Upper lobe of right lung (tissue), 1 donor: ENCODE results near the gene OR5AC2. TPM values are rescaled to one million over a fixed set of nuclear protein-coding genes. Genes with fewer than 3 reads are reported as not detected.

Experiments
- ATAC-seq: fragments of 200-7000 bp; cut with Tn5 transposase; one replicate; pipeline ENCODE4 v1.9.1; 2020; ENCODE audit warnings: mild to moderate bottlenecking, moderate library complexity
- DNase-seq: peaks from one replicate; pipeline ENCODE4 v3.0.0-alpha.2; 2020
- H3K27ac ChIP-seq: fragments of 200-600 bp; one replicate; pipeline ENCODE4 v1.8.0; 2022
- H3K27me3 ChIP-seq: fragments of 200-600 bp; one replicate; pipeline ENCODE4 v1.8.0; 2022; ENCODE audit warnings: mild to moderate bottlenecking
- H3K36me3 ChIP-seq: fragments of 200-600 bp; one replicate; pipeline ENCODE4 v1.8.0; 2022
- H3K4me1 ChIP-seq: fragments of 200-600 bp; one replicate; pipeline ENCODE4 v1.8.0; 2022
- H3K4me3 ChIP-seq: fragments of 200-600 bp; one replicate; pipeline ENCODE4 v1.8.0; 2022; ENCODE audit warnings: mild to moderate bottlenecking
- H3K9me3 ChIP-seq: fragments of 200-600 bp; one replicate; pipeline ENCODE4 v1.8.0; 2022
- CTCF ChIP-seq: fragments of 200-600 bp; IDR thresholded peaks from one replicate; pipeline ENCODE4 v1.8.0; 2022; ENCODE audit warnings: antibody characterized with exemption
- intact Hi-C: fragments of 100-400 bp; cut with DNase I; formaldehyde crosslinking; loops from one replicate; pipeline ENCODE4 v1.11.0; 2022
- total RNA-seq: library from RNA; stranded (reverse); fragmentation: NEBNext Ultra II Directional; extraction: Animal tissue kit (Norgen Biotek cat#: 25700); gene quantifications from one replicate; pipeline ENCODE4 v1.2.1, GENCODE V29; 2021
- donor health status: DM: no; HTN: yes; CAD: no; lungs with severe emphysema.

The OR5AC2 gene
- total RNA-seq, 1 donor from 2014 or later: not detected

DNA sequence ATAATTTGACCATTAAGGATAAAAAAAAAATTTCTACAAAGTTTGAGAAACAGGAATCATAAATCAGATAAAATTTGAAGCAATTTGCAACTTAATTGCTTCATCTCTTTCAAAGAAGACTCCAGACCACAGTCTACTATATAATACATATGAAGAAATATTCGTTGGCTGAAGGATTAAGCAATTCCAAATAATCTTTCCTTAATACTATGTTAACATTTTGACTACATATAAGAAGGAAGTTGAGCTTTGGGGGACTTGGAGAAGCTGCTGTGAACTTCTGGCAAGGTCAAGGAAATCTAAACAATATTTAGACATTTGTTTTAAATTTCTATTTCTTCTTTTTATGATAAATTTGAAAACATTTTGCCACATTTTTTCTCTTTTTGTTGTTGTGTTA lies 38.4 kb upstream of the OR5AC2 start:
- H3K4me1 ChIP-seq: no peaks in the 10 kb centered on the region
- no peak for ATAC-seq
- H3K27ac ChIP-seq: no peak overlapping the region
- no peaks in the 10 kb centered on the region for H3K27me3 ChIP-seq
- H3K4me3 ChIP-seq: no peak overlapping the region
- intact Hi-C loops: no loop called here
- DNase-seq: no peak
- no peak for TF ChIP-seq CTCF
- H3K9me3 ChIP-seq: no peaks in the 10 kb centered on the region
- no peaks in the 10 kb centered on the region for H3K36me3 ChIP-seq

DNA sequence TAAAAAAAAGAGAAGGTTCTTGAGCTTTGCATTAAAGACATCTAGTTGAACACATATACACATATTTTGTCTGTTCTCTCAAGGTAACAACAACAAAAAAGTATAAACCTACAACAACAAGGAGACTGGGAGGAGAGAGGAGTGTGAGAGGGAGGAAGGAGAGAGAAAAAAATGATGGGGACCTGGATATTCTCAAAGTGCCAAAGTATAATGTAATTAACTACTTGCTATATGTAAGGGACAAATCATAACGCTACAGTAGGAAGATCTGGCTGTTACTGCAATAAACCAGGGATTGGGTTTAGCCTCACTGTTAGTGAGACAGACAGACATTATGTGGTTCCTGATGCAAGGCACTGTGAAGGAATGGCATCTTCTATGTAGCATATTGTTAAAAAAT lies 37.7 kb upstream of the OR5AC2 start:
- no peak for ATAC-seq
- Histone ChIP-seq H3K27ac (no peak overlapping the region), H3K4me3 (no peak overlapping the region), H3K4me1 (no peaks in the 10 kb centered on the region), H3K36me3 (no peaks in the 10 kb centered on the region), H3K27me3 (no peaks in the 10 kb centered on the region), H3K9me3 (no peaks in the 10 kb centered on the region)
- intact Hi-C loops: no loop called here
- DNase-seq: no peak
- no peak for TF ChIP-seq CTCF

DNA sequence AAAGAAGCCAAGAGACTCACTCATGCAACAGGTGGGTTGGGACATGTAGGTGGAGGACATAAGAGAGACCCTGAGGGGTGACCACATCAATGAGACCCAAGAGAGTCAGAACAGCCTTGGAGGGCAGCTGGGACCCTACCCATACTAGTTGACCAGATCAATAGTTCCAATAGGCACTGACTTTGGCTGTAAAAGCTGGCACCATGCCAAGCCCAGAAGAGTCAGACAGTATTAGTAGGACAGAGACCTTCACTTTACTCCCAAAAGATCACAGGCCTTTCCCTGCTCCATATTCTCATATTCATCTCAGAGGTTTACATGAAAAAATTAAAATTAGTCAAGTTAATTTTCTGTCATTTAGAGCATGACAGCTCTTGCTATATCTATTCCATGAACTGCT lies 30.9 kb upstream of the OR5AC2 start:
- Histone ChIP-seq H3K4me3 (no peak overlapping the region), H3K4me1 (no peaks in the 10 kb centered on the region), H3K9me3 (no peaks in the 10 kb centered on the region), H3K36me3 (no peaks in the 10 kb centered on the region), H3K27me3 (no peaks in the 10 kb centered on the region), H3K27ac (no peak overlapping the region)
- no peak for TF ChIP-seq CTCF
- intact Hi-C loops: no loop called here
- ATAC-seq: no peak
- DNase-seq: no peak

DNA sequence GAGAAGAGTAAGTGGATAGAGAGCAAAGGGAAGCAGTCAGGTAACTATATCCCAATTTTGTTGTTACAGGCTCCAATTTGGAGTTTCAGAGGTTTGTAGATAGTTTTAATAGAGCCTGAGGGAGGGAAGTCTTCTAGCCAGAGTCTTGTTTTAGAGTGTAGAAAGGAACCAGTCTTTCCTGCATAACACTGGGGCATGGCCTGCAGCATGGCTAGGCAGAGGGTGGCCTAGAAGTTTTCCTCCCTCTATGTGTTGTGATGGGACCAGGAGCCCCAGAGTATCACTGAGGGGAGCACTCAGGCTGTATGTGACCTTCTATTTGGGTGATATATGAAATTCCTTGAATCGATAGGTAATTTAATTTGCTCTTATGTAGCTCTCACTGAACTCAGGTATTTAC lies 29.3 kb upstream of the OR5AC2 start:
- DNase-seq (no peak), ATAC-seq (peak; percentile 39)
- H3K27ac ChIP-seq: no peak overlapping the region
- no peak overlapping the region for H3K4me3 ChIP-seq
- intact Hi-C loops: no loop called here
- no peaks in the 10 kb centered on the region for H3K4me1 ChIP-seq
- no peaks in the 10 kb centered on the region for H3K36me3 ChIP-seq
- H3K27me3 ChIP-seq: no peaks in the 10 kb centered on the region
- no peak for TF ChIP-seq CTCF
- H3K9me3 ChIP-seq: no peaks in the 10 kb centered on the region

- H3K36me3 ChIP-seq: no peaks in the 10 kb centered on the region
- H3K9me3 ChIP-seq: no peaks in the 10 kb centered on the region
- intact Hi-C loops: no loop called here
- no peak for DNase-seq
- no peak for ATAC-seq
- no peaks in the 10 kb centered on the region for H3K4me1 ChIP-seq
- H3K27me3 ChIP-seq: no peaks in the 10 kb centered on the region
- H3K27ac ChIP-seq: no peak overlapping the region
- no peak overlapping the region for H3K4me3 ChIP-seq
- no peak for TF ChIP-seq CTCF
These were observed 28.6 kb upstream of the OR5AC2 start for GRCh38 chr3:98058244-98058960.

DNA sequence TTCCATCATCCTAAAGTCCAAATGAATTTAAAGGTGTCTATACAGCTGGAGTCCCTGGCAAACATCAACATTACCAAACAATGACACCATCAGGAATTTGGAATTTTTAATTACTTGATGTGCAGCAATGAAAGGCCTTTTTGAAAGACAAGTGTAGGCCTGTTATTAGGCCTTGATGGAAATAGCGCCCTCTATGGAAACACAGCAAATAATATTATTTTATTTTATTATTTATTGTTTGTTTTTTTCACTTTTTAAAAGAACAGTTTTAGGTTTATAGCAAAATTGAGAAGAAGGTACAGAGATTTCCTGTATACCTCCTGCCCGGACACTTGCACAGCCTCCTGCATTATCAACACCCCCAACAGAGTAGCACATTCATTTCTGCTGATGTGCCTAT lies 18.1 kb upstream of the OR5AC2 start:
- intact Hi-C loops: no loop called here
- Histone ChIP-seq H3K4me3 (no peak overlapping the region), H3K9me3 (no peaks in the 10 kb centered on the region), H3K27me3 (no peaks in the 10 kb centered on the region), H3K4me1 (no peaks in the 10 kb centered on the region), H3K27ac (no peak overlapping the region), H3K36me3 (no peaks in the 10 kb centered on the region)
- TF ChIP-seq CTCF: peak; percentile 9
- ATAC-seq: no peak
- no peak for DNase-seq
